Activated naive CD8-positive, alpha-beta T cell treated with anti-CD3 and anti-CD28 coated beads, Interleukin-2, amount 10 ng/mL, durations not matched to agents 7 days and 5 days (primary cell): ENCODE measurements around the gene RHOV. TPM values are rescaled to one million over a fixed set of nuclear protein-coding genes. Genes with fewer than 3 reads are reported as not detected.

ENCODE experiments used
- ATAC-seq: fragments of 150-1000 bp; cut with Tn5 transposase; one replicate; pipeline ENCODE4 v1.10.0; 2021; ENCODE audit warnings: low read depth, moderate library complexity
- POLR2A ChIA-PET: fragments of 350-600 bp; sonication (Branson Sonifier 250); formaldehyde crosslinking; loops from one replicate; lab custom pipeline; 2021; ENCODE audit warnings: antibody characterized with exemption; lab: Charles Lee
- DNase-seq: peaks from one replicate; pipeline ENCODE4 v3.0.0; 2021
- H3K27ac Mint-ChIP-seq: one replicate; pipeline ENCODE4 v1.8.0; 2022; ENCODE audit warnings: mild to moderate bottlenecking, mixed read lengths
- H3K27me3 Mint-ChIP-seq: one replicate; pipeline ENCODE4 v1.8.0; 2022; ENCODE audit warnings: mild to moderate bottlenecking, moderate library complexity, mixed read lengths
- H3K36me3 Mint-ChIP-seq: one replicate; pipeline ENCODE4 v1.8.0; 2021; ENCODE audit warnings: mild to moderate bottlenecking, mixed read lengths
- H3K4me1 Mint-ChIP-seq: one replicate; pipeline ENCODE4 v1.8.0; 2021; ENCODE audit warnings: mixed read lengths
- H3K4me3 Mint-ChIP-seq: one replicate; pipeline ENCODE4 v1.8.0; 2022; ENCODE audit warnings: mild to moderate bottlenecking, moderate library complexity, mixed read lengths
- H3K9me3 Mint-ChIP-seq: one replicate; pipeline ENCODE4 v1.8.0; 2021; ENCODE audit warnings: mixed read lengths
- total RNA-seq, 2 experiments: library from RNA; stranded (reverse); gene quantifications; one replicate each; pipeline ENCODE4 v1.2.3, GENCODE V29; 2021

The RHOV gene
- total RNA-seq, 2 experiments from 2014 or later: not detected

GRCh38 chr15:40911693-40912092 lies 37.7 kb upstream of the RHOV start:
- no peak for DNase-seq
- POLR2A ChIA-PET: no interaction called here
- Mint-ChIP-seq H3K36me3 (no peaks in the 10 kb centered on the region), H3K27ac (no peak overlapping the region), H3K9me3 (no peaks in the 10 kb centered on the region), H3K4me1 (peaks cover 7% of the 10 kb centered on the region), H3K27me3 (no peaks in the 10 kb centered on the region), H3K4me3 (no peak overlapping the region)
- no peak for ATAC-seq

- Mint-ChIP-seq H3K36me3 (no peaks in the 10 kb centered on the region), H3K27ac (no peak overlapping the region), H3K9me3 (no peaks in the 10 kb centered on the region), H3K4me3 (no peak overlapping the region), H3K27me3 (no peaks in the 10 kb centered on the region), H3K4me1 (peaks cover 7% of the 10 kb centered on the region)
- POLR2A ChIA-PET: no interaction called here
- DNase-seq (no peak), ATAC-seq (no peak)
Observed at GRCh38 chr15:40911141-40911540, 37.1 kb upstream of the RHOV start.

GRCh38 chr15:40909662-40910630 lies 35.9 kb upstream of the RHOV start:
- Mint-ChIP-seq H3K36me3 (no peaks in the 10 kb centered on the region), H3K4me1 (peaks cover 7% of the 10 kb centered on the region)
- POLR2A ChIA-PET: interaction anchor here (1.2 to 3.3 kb wide), 2 partner anchors 15 to 43 kb away, joined by 3 to 9 read pairs; partner anchors contain the start of genes CHAC1 and VPS18

GRCh38 chr15:40908095-40908494 lies 34.1 kb upstream of the RHOV start:
- POLR2A ChIA-PET: interaction anchor here (2.4 to 3.3 kb wide), 2 partner anchors 13 to 45 kb away, joined by 9 to 12 read pairs; partner anchors contain the start of genes CHAC1 and VPS18
- DNase-seq (no peak), ATAC-seq (no peak)
- Mint-ChIP-seq H3K9me3 (no peaks in the 10 kb centered on the region), H3K27ac (peak overlapping the region; percentile 32), H3K4me3 (no peak overlapping the region), H3K4me1 (peaks cover 15% of the 10 kb centered on the region), H3K27me3 (no peaks in the 10 kb centered on the region), H3K36me3 (peaks cover 6% of the 10 kb centered on the region)

More at GRCh38 chr15:40909662-40910630, 35.9 kb upstream of the RHOV start:
- Mint-ChIP-seq H3K4me3 (no peak overlapping the region), H3K27me3 (no peaks in the 10 kb centered on the region), H3K27ac (peak overlapping the region; percentile 61), H3K9me3 (no peaks in the 10 kb centered on the region)
- ATAC-seq (no peak), DNase-seq (no peak)

GRCh38 chr15:40906991-40907802 lies 33.2 kb upstream of the RHOV start:
- ATAC-seq (peak; percentile 21), DNase-seq (no peak)
- Mint-ChIP-seq H3K27ac (peak overlapping the region; percentile 54), H3K36me3 (peaks cover 12% of the 10 kb centered on the region), H3K4me1 (peaks cover 22% of the 10 kb centered on the region), H3K4me3 (peak overlapping the region; percentile 76), H3K9me3 (no peaks in the 10 kb centered on the region), H3K27me3 (no peaks in the 10 kb centered on the region)
- POLR2A ChIA-PET: interaction anchor here (0.6 to 3.3 kb wide), 6 partner anchors 8 to 115 kb away, joined by 3 to 12 read pairs (median 3); partner anchors contain the start of genes CHAC1 and VPS18

- H3K9me3 Mint-ChIP-seq: no peaks in the 10 kb centered on the region
- POLR2A ChIA-PET: interaction anchor here (0.6 to 3.3 kb wide), 7 partner anchors 9 to 116 kb away, joined by 3 to 12 read pairs (median 3); partner anchors contain the start of genes CHAC1, DLL4 and VPS18
- peak; percentile 88 for DNase-seq
- peaks cover 12% of the 10 kb centered on the region for H3K36me3 Mint-ChIP-seq
- peak; percentile 80 for ATAC-seq
- peak overlapping the region; percentile 54 for H3K27ac Mint-ChIP-seq
- peak overlapping the region; percentile 76 for H3K4me3 Mint-ChIP-seq
- peaks cover 22% of the 10 kb centered on the region for H3K4me1 Mint-ChIP-seq
- no peaks in the 10 kb centered on the region for H3K27me3 Mint-ChIP-seq
Observed at GRCh38 chr15:40906091-40906990, 32.3 kb upstream of the RHOV start.

- POLR2A ChIA-PET: no interaction called here
- no peak overlapping the region for H3K4me3 Mint-ChIP-seq
- ATAC-seq (no peak), DNase-seq (no peak)
- peaks cover 12% of the 10 kb centered on the region for H3K36me3 Mint-ChIP-seq
- no peak overlapping the region for H3K27ac Mint-ChIP-seq
- H3K27me3 Mint-ChIP-seq: no peaks in the 10 kb centered on the region
- H3K4me1 Mint-ChIP-seq: peaks cover 25% of the 10 kb centered on the region
- no peaks in the 10 kb centered on the region for H3K9me3 Mint-ChIP-seq
Observed at GRCh38 chr15:40904552-40905201, 30.6 kb upstream of the RHOV start.

- Mint-ChIP-seq H3K4me1 (peaks cover 26% of the 10 kb centered on the region), H3K27ac (peak overlapping the region; percentile 82), H3K9me3 (no peaks in the 10 kb centered on the region), H3K36me3 (peaks cover 19% of the 10 kb centered on the region), H3K27me3 (no peaks in the 10 kb centered on the region), H3K4me3 (peak overlapping the region; percentile 39)
- ATAC-seq: peak; percentile 17
- no peak for DNase-seq
- POLR2A ChIA-PET: interaction anchor here (0.5 to 1.5 kb wide), 8 partner anchors 9 to 874 kb away, joined by 3 to 6 read pairs (median 3); partner anchors contain the start of genes CHP1, EXD1, NUSAP1 and VPS18
Observed at GRCh38 chr15:40902605-40903561, 28.8 kb upstream of the RHOV start.

- Mint-ChIP-seq H3K4me1 (peaks cover 21% of the 10 kb centered on the region), H3K9me3 (no peaks in the 10 kb centered on the region), H3K4me3 (no peak overlapping the region), H3K27ac (no peak overlapping the region), H3K27me3 (no peaks in the 10 kb centered on the region), H3K36me3 (peaks cover 27% of the 10 kb centered on the region)
- POLR2A ChIA-PET: no interaction called here
- DNase-seq (no peak), ATAC-seq (no peak)
Observed at GRCh38 chr15:40901053-40901443, 27.0 kb upstream of the RHOV start.

GRCh38 chr15:40900256-40901052 lies 26.4 kb upstream of the RHOV start:
- no peak overlapping the region for H3K27ac Mint-ChIP-seq
- POLR2A ChIA-PET: interaction anchor here (0.5 kb wide), 1 partner anchor 872 kb away, joined by 3 read pairs; no protein-coding TSS in a partner anchor
- H3K27me3 Mint-ChIP-seq: no peaks in the 10 kb centered on the region
- no peak overlapping the region for H3K4me3 Mint-ChIP-seq
- DNase-seq: no peak
- H3K9me3 Mint-ChIP-seq: no peaks in the 10 kb centered on the region
- no peak for ATAC-seq
- H3K36me3 Mint-ChIP-seq: peaks cover 28% of the 10 kb centered on the region
- peaks cover 23% of the 10 kb centered on the region for H3K4me1 Mint-ChIP-seq
